GM18868 (cell line): ENCODE results near the gene CMTM2.
"Not testable (repeated sequence)": the region's sequence is repeated elsewhere in the genome, so short reads cannot be mapped to it uniquely, and the experiment has no call there.

Experiments
- ATAC-seq: cut with Tn5 transposase; IDR thresholded peaks from one replicate; pipeline ENCODE4 v1.9.1; 2021; ENCODE audit warnings: mild to moderate bottlenecking, moderate library complexity; ENCODE audit not compliant: unreplicated experiment

CMTM2 gene

GRCh38 chr16:66605177-66605978 is 26.1 kb downstream of the CMTM2 start:
- peak; percentile 6 for ATAC-seq

- peak; percentile 44 for ATAC-seq
Observed at GRCh38 chr16:66605979-66606751, 26.9 kb downstream of the CMTM2 start.

DNA sequence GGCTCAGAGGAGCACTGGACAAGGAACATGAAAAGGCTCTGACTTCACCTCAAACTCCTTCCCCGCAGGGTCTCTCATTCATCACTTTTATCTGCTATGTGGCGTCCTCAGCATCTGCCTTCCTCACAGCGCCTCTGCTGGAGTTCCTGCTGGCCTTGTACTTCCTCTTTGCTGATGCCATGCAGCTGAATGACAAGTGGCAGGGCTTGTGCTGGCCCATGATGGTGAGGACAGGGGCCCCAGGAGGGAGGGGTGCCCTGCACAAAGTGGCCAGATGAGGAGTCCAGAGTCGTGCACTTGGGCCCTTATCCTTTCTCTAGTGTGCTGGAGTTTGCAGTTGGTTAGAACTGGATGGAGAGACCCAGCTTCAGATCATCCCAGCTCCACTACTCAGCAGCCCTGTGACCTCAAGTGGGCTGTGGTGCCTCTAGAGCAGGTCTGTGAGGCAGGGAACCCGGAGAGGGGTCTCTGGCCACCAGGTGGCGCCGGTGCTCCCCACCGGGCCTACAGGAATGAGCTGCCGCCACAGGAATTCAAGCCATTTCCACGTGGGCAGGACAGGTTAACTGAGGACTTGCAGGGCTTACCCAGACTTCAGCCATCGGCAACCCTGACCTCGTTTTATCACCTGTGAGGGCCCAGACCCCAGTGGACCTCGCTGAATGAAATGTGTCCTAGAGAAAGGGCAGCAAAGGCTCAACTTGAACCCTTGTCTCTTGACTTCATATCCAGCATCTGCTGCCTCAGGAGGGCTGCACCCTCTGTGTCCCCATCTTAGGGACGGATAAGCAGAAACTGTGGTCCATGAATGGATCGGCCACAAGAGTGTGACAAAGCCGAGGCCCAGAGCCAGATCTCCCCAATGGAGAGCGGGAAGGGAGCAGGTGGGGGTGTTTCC is 29.2 kb downstream of the CMTM2 start:
- ATAC-seq: peak; percentile 37

- ATAC-seq: no peak
Observed at GRCh38 chr16:66609139-66609510, 29.9 kb downstream of the CMTM2 start.

DNA sequence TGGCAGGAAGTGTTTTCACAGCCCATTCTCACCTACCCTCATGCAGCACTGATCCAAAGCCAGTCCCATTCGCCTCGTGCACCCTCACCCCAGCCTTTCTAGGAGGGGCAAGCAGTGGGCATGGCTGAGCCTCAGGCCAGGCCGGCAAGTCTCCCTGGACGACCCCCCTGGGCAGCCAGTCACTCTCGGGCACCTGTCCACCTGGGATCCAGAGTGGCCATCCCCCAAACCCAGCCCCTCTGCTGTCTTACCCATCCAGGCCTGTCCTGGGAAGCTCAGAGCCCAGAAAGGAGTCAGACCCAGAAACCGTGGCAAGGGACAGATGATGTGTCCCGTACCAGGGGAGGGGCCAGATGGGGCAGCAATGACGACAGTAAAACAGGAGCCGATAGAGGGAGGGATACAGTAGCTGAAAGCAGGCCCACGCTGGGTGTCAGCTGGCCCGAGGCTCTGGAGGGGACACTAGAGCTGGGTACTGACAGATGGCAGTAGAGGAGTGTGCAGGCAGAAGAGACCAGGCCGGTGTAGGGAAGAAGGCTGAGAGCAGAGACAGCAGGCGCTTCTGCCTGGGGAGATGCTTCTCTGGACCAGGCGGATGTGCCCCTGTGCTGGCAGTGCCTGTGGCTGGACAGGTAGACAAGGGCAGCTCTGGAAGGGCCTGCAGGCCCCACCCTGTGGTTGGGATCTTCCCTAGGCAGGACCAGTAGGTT is 31.0 kb downstream of the CMTM2 start:
- no peak for ATAC-seq

DNA sequence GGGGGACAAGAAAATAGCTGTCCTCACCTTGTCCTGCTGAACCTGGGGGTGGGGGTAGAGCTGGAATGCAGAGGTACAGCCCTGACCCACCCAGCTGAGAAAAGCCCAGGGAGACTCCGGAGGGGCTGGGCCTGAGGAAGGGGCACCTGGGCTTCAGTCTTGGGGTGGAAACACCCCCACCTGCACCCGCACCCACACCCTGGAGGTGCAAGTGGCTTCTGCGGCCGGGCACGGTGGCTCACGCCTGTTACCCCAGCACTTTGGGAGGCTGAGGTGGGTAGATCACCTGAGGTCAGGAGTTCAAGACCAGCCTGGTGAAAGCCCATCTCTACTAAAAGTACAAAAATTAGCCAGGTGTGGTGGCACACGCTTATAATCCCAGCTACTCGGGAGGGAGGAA is 32.6 kb downstream of the CMTM2 start:
- not testable (repeated sequence) for ATAC-seq

GRCh38 chr16:66612422-66612821 is 33.2 kb downstream of the CMTM2 start:
- no peak for ATAC-seq

GRCh38 chr16:66614161-66614802 is 35.0 kb downstream of the CMTM2 start:
- no peak for ATAC-seq

DNA sequence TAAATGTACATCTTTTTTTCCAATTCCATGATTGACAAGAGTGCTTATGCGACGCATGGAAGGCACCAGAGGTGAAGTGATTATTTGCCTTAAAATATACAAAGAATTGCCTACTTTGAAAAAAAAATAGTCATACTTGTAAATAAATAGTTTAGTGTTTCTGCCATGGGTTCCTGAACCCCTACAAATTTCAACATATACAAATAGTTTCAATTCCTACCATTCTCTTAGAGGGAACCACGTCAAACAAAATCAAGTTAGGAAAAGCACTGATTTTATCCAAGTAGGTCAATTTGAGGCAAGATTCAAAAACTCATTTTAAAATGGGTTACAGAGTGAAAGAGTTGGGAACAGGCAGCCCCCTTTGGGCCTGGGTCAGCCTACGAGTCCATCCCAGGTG is 36.9 kb downstream of the CMTM2 start:
- no peak for ATAC-seq

DNA sequence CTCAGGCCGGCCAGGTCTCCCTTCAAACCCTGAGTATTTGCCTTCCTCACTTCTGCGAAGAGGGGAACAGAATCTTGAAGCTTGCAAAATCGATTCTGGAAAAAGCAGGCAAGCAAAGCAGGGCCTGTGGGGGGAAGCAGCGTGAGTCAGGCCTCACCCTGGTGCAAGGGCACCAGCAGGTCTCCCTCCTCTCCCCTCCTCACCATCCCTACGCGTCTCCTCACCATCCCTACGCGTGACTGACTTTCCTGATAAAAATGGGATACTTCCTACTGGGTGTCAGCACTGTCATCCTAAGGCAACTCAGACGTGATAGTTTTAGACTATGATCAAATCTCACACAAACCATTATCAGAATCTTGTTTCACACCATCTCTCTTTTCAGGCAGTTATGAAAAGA is 37.3 kb downstream of the CMTM2 start:
- ATAC-seq: no peak

DNA sequence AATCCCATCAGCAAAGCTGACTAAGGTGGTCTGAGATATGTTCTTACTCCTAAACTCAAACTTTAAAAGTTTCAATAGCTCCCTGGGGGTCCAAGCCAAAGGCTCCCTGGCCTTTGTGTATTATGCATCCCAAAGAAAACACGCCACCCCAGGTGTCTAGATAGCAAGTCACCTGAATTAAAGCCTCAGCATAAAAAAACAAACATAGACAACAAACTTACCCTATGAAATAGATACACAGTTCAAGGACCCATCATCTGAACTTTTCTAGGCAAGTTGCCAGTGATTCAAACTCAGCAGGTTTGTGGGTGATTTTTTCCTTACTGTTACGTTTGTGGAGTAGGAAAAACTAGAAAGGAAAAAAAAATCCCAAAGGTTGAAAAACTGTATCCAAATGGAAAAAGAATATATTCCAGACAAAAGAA is 37.8 kb downstream of the CMTM2 start:
- ATAC-seq: no peak

- ATAC-seq: no peak
Observed at GRCh38 chr16:66617728-66618127, 38.5 kb downstream of the CMTM2 start.

- ATAC-seq: no peak
Observed at GRCh38 chr16:66618588-66619375, 39.5 kb downstream of the CMTM2 start.

- ATAC-seq: no peak
Observed at GRCh38 chr16:66619534-66620428, 40.5 kb downstream of the CMTM2 start.

- ATAC-seq: no peak
Observed at GRCh38 chr16:66620429-66620795, 41.1 kb downstream of the CMTM2 start.

GRCh38 chr16:66621973-66622372 is 42.7 kb downstream of the CMTM2 start:
- no peak for ATAC-seq

DNA sequence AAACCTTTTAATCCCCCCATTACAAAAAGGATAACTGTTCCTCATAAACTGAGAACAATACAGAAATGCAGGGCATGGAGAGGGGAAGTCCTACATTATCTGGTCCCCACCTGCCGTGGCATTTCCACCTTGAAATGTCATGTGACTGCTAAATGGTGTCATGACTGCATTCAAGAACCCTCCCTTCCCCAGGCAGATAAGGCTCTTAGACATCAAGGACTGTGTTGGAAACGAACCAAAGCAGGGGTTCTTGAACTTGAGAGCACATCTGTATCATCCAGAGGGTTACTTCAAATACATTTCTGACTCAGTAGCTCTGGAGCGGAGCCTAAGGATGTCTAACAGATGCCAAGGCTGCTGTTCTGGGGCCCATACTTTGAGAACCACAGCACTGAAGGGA is 43.6 kb downstream of the CMTM2 start:
- no peak for ATAC-seq

GRCh38 chr16:66623755-66624154 is 44.5 kb downstream of the CMTM2 start:
- ATAC-seq: no peak
